Activated T-helper 9 cell treated with anti-CD3 and anti-CD28 coated beads, Interleukin-2, amount 50 U/mL, for 16 hours (primary cell): ENCODE results near the gene FLNA.
"Not testable (repeated sequence)": the region's sequence is repeated elsewhere in the genome, so short reads cannot be mapped to it uniquely, and the experiment has no call there.

Source experiments
- DNase-seq: peaks from one replicate; pipeline ENCODE4 v3.0.0-alpha.2; 2020; ENCODE audit warnings: low read depth

FLNA gene

DNA sequence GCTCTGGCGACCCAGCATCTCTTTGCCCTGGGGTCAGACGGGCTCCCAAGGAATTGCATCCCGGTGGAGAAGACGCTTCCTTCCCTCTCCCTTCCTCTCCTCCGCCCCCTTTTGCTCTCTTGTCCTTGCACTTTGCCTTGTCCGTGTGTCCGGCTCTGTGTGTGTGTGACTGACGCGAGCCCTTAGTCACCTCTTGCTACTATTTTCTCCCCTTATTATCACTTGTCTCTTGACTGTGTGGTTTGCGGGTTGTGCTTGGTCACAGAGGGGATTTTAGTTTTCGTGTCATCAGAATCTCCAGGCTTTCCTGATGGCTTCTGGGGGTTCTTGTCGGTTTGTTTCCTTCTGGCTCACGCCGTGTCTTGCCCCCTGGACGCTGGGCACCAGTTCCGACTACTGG lies 31.4 kb downstream of the FLNA start:
- DNase-seq, result not testable (repeated sequence)

GRCh38 chrX:154341399-154342298 lies 32.8 kb downstream of the FLNA start:
- not testable (repeated sequence) for DNase-seq

DNA sequence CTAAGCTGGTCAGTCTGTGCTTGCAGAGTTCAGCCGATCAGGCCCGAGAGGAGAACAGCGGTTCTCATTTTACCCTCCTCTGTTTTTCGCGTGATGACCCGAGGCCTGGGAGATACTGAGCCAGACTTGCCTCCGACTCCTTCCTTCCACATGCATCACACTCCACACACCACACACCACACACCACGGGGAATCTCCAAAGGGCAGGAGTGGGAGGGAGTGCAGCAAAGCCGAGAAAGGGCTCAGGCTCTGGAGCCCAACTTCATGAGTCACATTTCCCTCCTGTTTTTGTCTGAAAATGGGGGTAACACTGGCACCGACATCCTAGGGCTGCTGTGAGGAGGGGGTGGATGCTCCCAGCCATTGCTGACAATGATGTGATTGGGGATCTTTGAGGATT lies 39.9 kb downstream of the FLNA start:
- DNase-seq, result no peak

- no peak for DNase-seq
Observed at GRCh38 chrX:154333837-154334271, 40.6 kb downstream of the FLNA start.

DNA sequence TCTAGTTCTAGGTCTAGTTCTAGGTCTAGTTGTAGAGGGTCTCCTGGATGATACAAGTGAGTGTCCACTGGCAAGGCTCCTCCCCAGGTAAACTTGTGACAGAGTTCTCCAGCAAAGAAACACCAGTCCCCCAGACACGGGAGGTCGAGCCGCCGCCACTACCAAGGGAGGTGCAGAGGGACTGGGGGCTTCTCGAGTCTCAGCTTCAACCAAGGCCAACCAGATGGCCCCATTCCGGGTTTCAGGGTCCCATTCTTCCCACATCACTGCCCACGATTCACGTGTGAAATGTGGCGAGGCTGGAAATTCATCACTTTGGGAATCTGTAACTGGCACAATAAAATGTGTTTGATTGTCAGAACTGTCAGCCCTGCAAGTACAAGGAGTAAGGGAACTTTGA lies 41.3 kb downstream of the FLNA start:
- no peak for DNase-seq

DNA sequence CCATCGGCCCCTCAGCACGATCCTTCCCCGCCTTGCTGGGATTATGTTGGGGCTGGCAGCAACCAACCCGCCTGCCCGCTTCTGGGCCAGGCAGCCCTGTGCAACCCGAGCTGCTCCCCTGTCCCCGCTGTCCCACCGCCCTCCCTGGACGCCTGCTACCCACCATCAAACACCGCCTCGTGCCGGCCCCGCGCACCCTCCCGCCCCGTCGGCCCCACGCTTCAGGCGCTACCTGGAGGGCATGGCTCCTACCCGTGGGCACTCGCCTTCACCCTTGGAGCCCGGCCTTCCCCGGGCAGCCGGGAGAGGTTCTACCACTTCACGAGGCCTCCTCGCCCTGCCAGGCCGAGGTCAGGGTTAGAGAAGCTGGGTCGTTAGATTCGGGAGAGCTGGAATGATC lies 41.9 kb downstream of the FLNA start:
- DNase-seq, result no peak

DNA sequence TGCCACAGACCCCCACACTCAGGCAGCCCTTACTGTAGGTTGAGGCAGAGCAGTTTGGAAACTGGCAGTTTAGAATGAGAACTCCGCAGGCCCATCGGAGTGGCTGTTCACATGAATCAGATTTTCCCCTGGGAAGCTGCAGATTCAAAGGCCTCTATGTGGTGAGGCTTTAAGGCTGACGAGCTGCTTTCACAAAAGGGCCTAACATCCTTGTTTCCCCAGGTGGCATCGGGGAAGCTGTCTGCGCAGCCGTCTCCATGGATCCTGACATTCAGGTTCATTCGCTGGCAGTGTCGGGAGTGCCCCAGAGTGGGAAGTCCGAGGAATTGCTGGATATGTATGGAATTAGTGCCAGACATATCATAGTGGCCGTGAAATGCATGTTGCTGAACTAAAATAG lies 45.1 kb downstream of the FLNA start:
- no peak for DNase-seq

DNA sequence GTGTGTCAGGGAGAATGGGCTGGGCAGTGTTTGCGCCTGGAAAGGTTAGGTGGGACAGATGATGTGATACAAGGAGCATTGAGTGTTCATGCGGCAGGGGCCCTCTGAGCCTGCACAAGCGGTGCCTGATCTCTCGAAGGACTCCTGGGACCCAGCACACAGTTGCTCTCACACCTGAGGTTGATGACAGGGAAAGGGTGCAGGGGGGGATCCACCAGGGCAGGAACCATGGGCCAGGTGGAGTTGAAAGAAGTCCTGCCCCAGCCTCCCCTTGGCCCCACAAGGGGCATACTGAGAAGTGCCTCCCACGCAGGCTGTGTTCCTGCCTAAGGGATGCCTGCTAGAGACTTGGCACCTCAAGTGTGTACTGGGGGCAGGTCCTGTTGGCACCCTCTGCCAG lies 45.8 kb downstream of the FLNA start:
- DNase-seq, result no peak

DNA sequence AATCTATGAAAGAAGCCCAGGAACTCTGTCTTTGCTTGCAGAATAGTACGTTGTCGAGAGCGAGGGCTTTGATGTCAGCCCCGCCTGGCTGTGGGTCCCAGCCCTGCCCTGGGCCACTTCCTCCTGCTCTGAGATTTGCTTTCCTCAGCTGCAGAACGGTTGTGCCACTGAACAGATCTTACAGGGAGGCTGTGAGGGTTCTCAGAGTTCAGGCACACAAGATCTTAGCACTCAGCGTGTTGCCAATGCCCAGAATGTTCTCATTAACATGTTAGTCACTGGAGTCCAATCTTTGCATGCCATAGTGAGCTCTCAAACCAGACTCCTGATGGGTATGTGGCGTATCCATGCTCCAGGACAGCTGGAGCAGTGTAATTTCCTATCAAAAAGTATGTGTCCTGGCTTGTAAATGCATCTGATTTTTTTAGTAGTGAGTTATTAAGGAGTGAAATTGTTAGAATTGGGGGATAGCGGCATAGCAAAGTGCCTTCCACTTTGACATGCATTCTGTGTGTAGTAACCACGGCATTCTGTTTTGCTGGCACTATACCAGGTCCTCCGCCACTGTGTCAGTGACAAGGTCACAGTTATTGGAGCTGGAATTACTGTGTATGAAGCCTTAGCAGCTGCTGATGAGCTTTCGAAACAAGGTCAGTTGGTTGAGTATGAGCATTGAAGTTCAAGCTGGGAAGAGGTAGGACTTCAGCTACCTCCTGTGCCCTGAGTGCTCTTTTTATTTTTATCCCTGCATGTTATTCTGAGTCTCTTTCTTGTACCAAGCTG lies 47.2 kb downstream of the FLNA start:
- DNase-seq, result no peak

- no peak for DNase-seq
Observed at GRCh38 chrX:154325541-154325940, 48.9 kb downstream of the FLNA start.

- no peak for DNase-seq
Observed at GRCh38 chrX:154323537-154323936, 50.9 kb downstream of the FLNA start.

GRCh38 chrX:154322890-154323289 lies 51.5 kb downstream of the FLNA start:
- DNase-seq, result no peak

DNA sequence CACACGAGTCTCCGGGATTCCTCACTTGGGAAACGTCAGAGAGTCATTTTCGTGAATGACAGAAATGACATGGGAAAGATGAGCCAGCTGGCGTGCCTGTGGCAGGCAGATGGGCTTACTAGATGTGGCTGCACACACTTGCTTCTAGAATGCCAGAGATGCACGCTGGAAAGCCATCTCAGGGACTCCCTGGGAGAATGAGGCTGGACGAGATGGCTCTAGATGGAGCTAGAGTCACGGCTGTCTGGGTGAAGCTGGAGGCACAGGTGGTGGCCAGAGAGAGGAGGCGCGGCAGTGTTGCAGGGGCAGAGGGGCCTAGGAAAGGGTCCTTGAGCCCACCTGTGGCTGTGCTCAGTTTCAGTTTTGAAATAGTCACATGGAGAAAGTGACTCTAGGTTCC lies 52.8 kb downstream of the FLNA start:
- no peak for DNase-seq

DNA sequence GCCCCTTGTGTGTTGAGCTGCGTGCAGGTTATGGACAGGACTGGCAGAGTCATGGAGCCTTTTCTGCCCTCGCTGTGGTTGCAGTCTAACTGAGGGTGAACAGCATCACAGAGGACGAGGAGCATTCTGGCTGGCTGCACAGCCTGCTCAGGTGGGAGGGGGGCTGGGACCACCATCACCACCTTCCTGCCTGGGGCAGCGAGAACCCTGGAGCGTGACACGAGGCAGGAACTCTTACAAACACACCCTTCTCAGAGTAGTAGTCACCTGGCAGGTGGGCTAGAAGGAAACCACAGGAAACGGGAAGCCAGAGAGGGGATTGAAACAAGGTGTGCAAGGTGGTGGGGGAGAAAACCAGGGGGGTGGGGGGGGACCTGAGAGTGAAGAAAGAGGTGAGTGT lies 53.3 kb downstream of the FLNA start:
- DNase-seq, result no peak

DNA sequence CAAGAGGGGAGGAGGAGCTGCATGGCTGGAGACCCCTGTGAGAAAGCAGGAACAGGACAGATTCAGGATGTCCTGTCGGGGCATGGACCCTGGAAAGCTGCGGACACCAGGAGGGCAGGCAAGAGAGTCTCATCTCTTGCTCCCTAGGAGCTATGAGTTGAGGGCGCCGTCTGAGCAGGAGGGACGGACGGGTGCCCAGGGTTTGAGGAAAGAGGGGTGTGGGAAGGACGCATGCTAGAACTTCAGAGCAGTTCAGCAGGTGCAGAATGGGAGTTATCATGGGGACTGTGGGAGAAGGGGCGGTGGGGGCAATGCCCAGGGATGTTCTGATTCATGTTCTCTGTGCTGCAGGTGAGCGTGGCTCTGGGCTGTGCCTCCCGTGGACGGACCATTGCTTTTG lies 54.0 kb downstream of the FLNA start:
- no peak for DNase-seq

GRCh38 chrX:154317391-154317995 lies 56.9 kb downstream of the FLNA start:
- DNase-seq, result no peak

GRCh38 chrX:154315416-154315815 lies 59.0 kb downstream of the FLNA start:
- no peak for DNase-seq

GRCh38 chrX:154313147-154313546 lies 61.3 kb downstream of the FLNA start:
- DNase-seq, result no peak

- no peak for DNase-seq
Observed at GRCh38 chrX:154312116-154312515, 62.3 kb downstream of the FLNA start.

DNA sequence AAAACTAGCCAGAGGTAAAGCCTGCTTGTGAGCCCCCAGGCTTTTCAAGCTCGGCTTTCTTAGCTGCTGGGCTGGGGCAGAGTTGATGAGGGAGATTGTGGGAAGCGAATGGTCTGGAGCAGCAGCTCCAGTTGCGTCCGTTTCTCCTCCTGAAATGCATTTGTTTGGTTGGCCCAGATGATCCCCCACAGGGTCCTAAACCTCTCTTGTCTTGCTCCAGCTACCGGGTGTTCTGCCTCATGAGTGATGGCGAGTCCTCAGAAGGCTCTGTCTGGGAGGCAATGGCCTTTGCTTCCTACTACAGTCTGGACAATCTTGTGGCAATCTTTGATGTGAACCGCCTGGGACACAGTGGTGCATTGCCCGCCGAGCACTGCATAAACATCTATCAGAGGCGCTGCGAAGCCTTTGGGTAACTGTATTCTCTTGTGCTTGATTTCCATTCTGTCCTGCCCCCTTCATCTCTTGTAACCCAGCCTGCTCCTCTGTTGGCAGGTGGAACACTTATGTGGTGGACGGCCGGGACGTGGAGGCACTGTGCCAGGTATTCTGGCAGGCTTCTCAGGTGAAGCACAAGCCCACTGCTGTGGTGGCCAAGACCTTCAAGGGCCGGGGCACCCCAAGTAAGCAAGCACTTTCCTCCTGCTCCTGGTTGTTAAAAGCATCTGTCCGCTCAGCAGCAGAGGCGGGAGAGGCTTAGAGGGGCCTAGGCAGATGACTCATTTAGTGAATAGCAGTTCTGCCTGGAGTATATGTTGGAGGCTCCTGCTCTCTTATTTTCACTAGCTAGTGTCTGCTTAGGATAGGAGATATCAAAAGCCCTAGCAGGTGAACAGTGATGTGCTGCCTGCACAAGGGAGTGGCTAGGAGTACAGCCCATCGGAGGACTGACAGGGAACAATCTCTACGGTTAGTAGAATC lies 63.6 kb downstream of the FLNA start:
- DNase-seq, result no peak

DNA sequence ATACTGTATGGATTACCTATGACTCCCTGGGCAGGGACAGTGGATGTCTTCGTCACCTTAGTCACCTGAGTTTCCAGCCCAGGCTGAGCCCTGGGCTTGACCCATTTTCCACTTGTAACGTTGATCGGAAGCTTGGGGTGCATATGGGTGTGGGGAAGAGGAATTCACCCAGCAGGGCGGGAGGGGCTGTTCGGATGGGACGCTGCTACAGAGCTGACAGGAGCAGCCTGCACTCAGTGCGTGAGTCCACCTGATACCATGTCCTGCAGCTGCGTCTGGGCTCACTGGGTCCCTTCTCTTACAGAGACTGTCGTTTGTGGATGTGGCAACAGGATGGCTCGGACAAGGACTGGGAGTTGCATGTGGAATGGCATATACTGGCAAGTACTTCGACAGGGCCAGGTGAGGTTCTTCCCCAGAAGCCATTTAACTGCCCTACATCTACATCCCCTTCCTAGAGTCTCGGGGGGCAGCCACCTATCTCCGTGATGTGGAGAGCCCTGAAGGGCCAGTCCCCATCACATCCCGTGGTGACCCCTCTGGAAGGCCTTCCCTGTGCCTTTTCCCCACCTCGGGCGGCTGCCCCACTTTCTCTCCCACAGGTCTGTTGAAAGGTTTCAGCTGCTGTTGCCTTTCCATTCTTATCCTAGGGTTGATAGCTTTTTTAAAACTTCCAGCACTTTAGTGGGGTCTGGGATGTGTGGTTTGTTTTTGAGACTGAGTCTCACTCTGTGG lies 65.2 kb downstream of the FLNA start:
- no peak for DNase-seq
